OCI-LY7 (cell line): ENCODE data around the gene TIGD3. TPM values are rescaled to one million over a fixed set of nuclear protein-coding genes. Genes with fewer than 3 reads are reported as not detected.
"Not testable (repeated sequence)": the region's sequence is repeated elsewhere in the genome, so short reads cannot be mapped to it uniquely, and the experiment has no call there.

ENCODE experiments used
- BruUV-seq: library from RNA; stranded (reverse); fragments of 400-500 nt; replicated peaks from 2 replicates; lab custom pipeline; 2021; lab: Mats Ljungman, UMichigan
- CTCF ChIA-PET: fragments of 300-600 bp; sonication (Branson Sonifier 250); formaldehyde crosslinking; loops from one replicate; lab custom pipeline; 2022; ENCODE audit warnings: antibody characterized with exemption; ENCODE audit not compliant: unreplicated experiment; lab: Charles Lee
- POLR2A ChIA-PET: fragments of 300-600 bp; sonication (Branson Sonifier 250); formaldehyde crosslinking; loops from one replicate; lab custom pipeline; 2022; ENCODE audit warnings: antibody characterized with exemption; lab: Charles Lee
- DNase-seq: peaks from one replicate; pipeline ENCODE4 v3.0.0-alpha.2; 2015; ENCODE audit warnings: low spot score
- H2AFZ ChIP-seq: fragments of 200-600 bp; sonication (generic), shearing (Covaris generic); 2 replicates; pipeline ENCODE4 v1.6.1; 2014; ENCODE audit warnings: mild to moderate bottlenecking, antibody characterized with exemption, low read length, moderate library complexity
- H3K27ac ChIP-seq: fragments of 200-600 bp; sonication (generic); 2 replicates; pipeline ENCODE4 v1.5.1; 2014; ENCODE audit warnings: mixed run types, low read depth, mild to moderate bottlenecking, moderate library complexity, low read length, inconsistent platforms; ENCODE audit not compliant: poor library complexity, severe bottlenecking
- H3K36me3 ChIP-seq: fragments of 200-600 bp; sonication (generic); 2 replicates; pipeline ENCODE4 v1.6.1; 2014; ENCODE audit warnings: mild to moderate bottlenecking, antibody characterized with exemption, low read length, moderate library complexity, mixed read lengths; ENCODE audit not compliant: insufficient read depth
- H3K4me1 ChIP-seq: fragments of 200-600 bp; sonication (generic); 2 replicates; pipeline ENCODE4 v1.5.1; 2014; ENCODE audit warnings: mild to moderate bottlenecking, low read length; ENCODE audit not compliant: insufficient read depth, poor library complexity, severe bottlenecking
- H3K4me2 ChIP-seq: fragments of 200-600 bp; sonication (generic); 2 replicates; pipeline ENCODE4 v1.6.1; 2014; ENCODE audit warnings: mild to moderate bottlenecking, low read length
- H3K4me3 ChIP-seq: fragments of 200-600 bp; sonication (generic); 2 replicates; pipeline ENCODE4 v1.5.1; 2014; ENCODE audit warnings: mild to moderate bottlenecking, low read depth, low read length; ENCODE audit not compliant: poor library complexity, severe bottlenecking
- H3K79me2 ChIP-seq: fragments of 200-600 bp; sonication (generic); 2 replicates; pipeline ENCODE4 v1.6.1; 2016; ENCODE audit warnings: low read depth, mild to moderate bottlenecking, low read length, moderate library complexity, mixed read lengths; ENCODE audit not compliant: insufficient read depth
- H3K9me2 ChIP-seq: fragments of 200-600 bp; sonication (generic); 2 replicates; pipeline ENCODE4 v1.6.1; 2016; ENCODE audit warnings: mild to moderate bottlenecking, low read length, mixed read lengths; ENCODE audit not compliant: insufficient read depth
- H3K9me3 ChIP-seq: fragments of 200-600 bp; sonication (generic); 2 replicates; pipeline ENCODE4 v1.6.1; 2014; ENCODE audit warnings: mild to moderate bottlenecking, mixed run types, low read length, mixed read lengths
- H4K20me1 ChIP-seq: fragments of 200-600 bp; sonication (generic); 2 replicates; pipeline ENCODE4 v1.6.1; 2014; ENCODE audit warnings: mild to moderate bottlenecking, antibody characterized with exemption, low read length, moderate library complexity, mixed read lengths; ENCODE audit not compliant: insufficient read depth
- EZH2phosphoT487 ChIP-seq: fragments of 200-600 bp; sonication (generic); IDR thresholded peaks from 2 replicates; pipeline ENCODE4 v1.6.1; 2018; ENCODE audit warnings: low read depth, borderline replicate concordance, mild to moderate bottlenecking, mixed run types, antibody characterized with exemption, low read length, moderate library complexity, mixed read lengths
- intact Hi-C: fragments of 100-400 bp; cut with micrococcal nuclease; formaldehyde crosslinking; loops from one replicate; pipeline ENCODE4 v1.10.0; 2022; ENCODE audit not compliant: unreplicated experiment
- total RNA-seq, 2 experiments: library from RNA; depleted of rRNA in 1 of 2; stranded (reverse); fragments of >200 nt in 1 of 2; shearing (Covaris generic) in 1 of 2; gene quantifications; 2 replicates each; pipeline ENCODE4 v1.2.3, GENCODE V29; 2014 to 2022
- TF ChIP-seq, protein P1 (sequence below): fragments of 200-600 bp; sonication (generic); conservative IDR thresholded peaks from 2 replicates; pipeline ENCODE4 v1.5.1; 2014; ENCODE audit warnings: mild to moderate bottlenecking, antibody characterized with exemption, low read length, moderate library complexity, mixed read lengths

The TIGD3 gene
- total RNA-seq, 2 experiments from 2014 or later: 2.0 to 2.7 TPM

GRCh38 chr11:65329944-65330403, 24.6 kb upstream of the TIGD3 start:
- Histone ChIP-seq H3K36me3 (no peaks in the 10 kb centered on the region), H3K4me1 (peaks cover 12% of the 10 kb centered on the region), H2AFZ (peak overlapping the region; percentile 96), H3K79me2 (peaks cover 13% of the 10 kb centered on the region), H3K9me2 (no peaks in the 10 kb centered on the region), H4K20me1 (peaks cover 7% of the 10 kb centered on the region; the same call in 1 of the 2 replicates), H3K4me3 (peak overlapping the region; percentile 44), H3K27ac (peak overlapping the region; percentile 63), H3K4me2 (peak overlapping the region; percentile 71), H3K9me3 (no peaks in the 10 kb centered on the region)
- DNase-seq: peak; percentile 96
- TF ChIP-seq, protein P1, sequence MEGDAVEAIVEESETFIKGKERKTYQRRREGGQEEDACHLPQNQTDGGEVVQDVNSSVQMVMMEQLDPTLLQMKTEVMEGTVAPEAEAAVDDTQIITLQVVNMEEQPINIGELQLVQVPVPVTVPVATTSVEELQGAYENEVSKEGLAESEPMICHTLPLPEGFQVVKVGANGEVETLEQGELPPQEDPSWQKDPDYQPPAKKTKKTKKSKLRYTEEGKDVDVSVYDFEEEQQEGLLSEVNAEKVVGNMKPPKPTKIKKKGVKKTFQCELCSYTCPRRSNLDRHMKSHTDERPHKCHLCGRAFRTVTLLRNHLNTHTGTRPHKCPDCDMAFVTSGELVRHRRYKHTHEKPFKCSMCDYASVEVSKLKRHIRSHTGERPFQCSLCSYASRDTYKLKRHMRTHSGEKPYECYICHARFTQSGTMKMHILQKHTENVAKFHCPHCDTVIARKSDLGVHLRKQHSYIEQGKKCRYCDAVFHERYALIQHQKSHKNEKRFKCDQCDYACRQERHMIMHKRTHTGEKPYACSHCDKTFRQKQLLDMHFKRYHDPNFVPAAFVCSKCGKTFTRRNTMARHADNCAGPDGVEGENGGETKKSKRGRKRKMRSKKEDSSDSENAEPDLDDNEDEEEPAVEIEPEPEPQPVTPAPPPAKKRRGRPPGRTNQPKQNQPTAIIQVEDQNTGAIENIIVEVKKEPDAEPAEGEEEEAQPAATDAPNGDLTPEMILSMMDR: peak; percentile 95
- no peak for TF ChIP-seq EZH2phosphoT487
- ChIA-PET POLR2A (interaction anchor here (0.7 to 1.3 kb wide), 5 partner anchors 10 to 561 kb away, joined by 3 to 4 read pairs (median 4); no protein-coding TSS in a partner anchor), CTCF (interaction anchor here (0.7 to 1.8 kb wide), 5 partner anchors 12 to 65 kb away, joined by 3 to 5 read pairs (median 4); no protein-coding TSS in a partner anchor)
- no TSS peak for BruUV-seq
- intact Hi-C loops: no loop called here

- H3K27ac ChIP-seq: no peak overlapping the region
- H3K9me2 ChIP-seq: no peaks in the 10 kb centered on the region
- H2AFZ ChIP-seq: peak overlapping the region; percentile 96; the same call in 1 of the 2 replicates
- TF ChIP-seq, protein P1: no peak
- TF ChIP-seq EZH2phosphoT487: no peak
- peaks cover 19% of the 10 kb centered on the region for H3K79me2 ChIP-seq
- no peak overlapping the region for H3K4me2 ChIP-seq
- no peaks in the 10 kb centered on the region for H3K9me3 ChIP-seq
- H3K4me1 ChIP-seq: peaks cover 18% of the 10 kb centered on the region
- DNase-seq: no peak
- H4K20me1 ChIP-seq: peaks cover 13% of the 10 kb centered on the region; the same call in 1 of the 2 replicates
- ChIA-PET CTCF (interaction anchor here (1.4 kb wide), 1 partner anchor 14 kb away, joined by 4 read pairs; no protein-coding TSS in a partner anchor), POLR2A (interaction anchor here (0.7 to 1.3 kb wide), 2 partner anchors 11 to 92 kb away, joined by 3 read pairs; no protein-coding TSS in a partner anchor)
- BruUV-seq: no TSS peak
- intact Hi-C loops: no loop called here
- 0 out of 2 replicates have a peak, but pooled peaks cover 2% of the 10 kb centered on the region for H3K36me3 ChIP-seq
- no peak overlapping the region for H3K4me3 ChIP-seq
These were observed 24.0 kb upstream of the TIGD3 start for GRCh38 chr11:65330544-65330943.

- CTCF ChIA-PET: interaction anchor here (0.6 kb wide), 1 partner anchor 12 kb away, joined by 3 read pairs; no protein-coding TSS in a partner anchor
- peaks cover 13% of the 10 kb centered on the region; the same call in 1 of the 2 replicates for H4K20me1 ChIP-seq
- not testable (repeated sequence) for BruUV-seq
These were observed 22.0 kb upstream of the TIGD3 start for GRCh38 chr11:65332591-65332990.

More at GRCh38 chr11:65332591-65332990, 22.0 kb upstream of the TIGD3 start:
- H3K27ac ChIP-seq, H3K9me2 ChIP-seq, H3K4me2 ChIP-seq, intact Hi-C loops, DNase-seq, H2AFZ ChIP-seq, H3K4me3 ChIP-seq, H3K9me3 ChIP-seq: not testable (repeated sequence)
- peaks cover 32% of the 10 kb centered on the region for H3K79me2 ChIP-seq
- POLR2A ChIA-PET: interaction anchor here (0.6 to 1.6 kb wide), 4 partner anchors 14 to 198 kb away, joined by 3 to 8 read pairs (median 4); no protein-coding TSS in a partner anchor
- peaks cover 18% of the 10 kb centered on the region for H3K4me1 ChIP-seq
- H3K36me3 ChIP-seq: peaks cover 11% of the 10 kb centered on the region
